ENCODE results near the gene AP3B1. TPM values are rescaled to one million over a fixed set of nuclear protein-coding genes. Genes with fewer than 3 reads are reported as not detected.
"Not testable (repeated sequence)": the region's sequence is repeated elsewhere in the genome, so short reads cannot be mapped to it uniquely, and the experiment has no call there.

Gene AP3B1
- total and polyA plus RNA-seq, 2 experiments from 2014 or later: 32.1 to 46.3 TPM

DNA sequence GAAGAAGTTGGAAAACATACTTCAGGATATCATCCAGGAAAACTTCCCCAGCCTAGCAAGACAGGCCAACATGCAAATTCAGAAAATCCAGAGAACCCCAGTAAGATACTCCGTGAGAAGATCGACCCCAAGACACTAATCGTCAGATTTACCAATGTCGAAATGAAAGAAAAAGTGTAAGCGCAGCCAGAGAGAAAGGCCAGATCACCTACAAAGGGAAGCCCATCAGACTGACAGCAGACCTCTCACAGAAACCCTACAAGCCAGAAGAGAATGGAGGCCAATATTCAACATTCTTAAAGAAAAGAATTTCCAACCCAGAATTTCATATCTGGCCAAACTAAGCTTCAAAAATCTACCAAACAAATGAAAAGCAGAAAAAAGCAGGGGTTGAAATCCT lies 227.8 kb downstream of the AP3B1 start:
- not testable (repeated sequence) for H3K4me2 ChIP-seq; H3K79me2 ChIP-seq (replicated peaks; ENCODE audit: insufficient read depth); H3K4me1 Mint-ChIP-seq; H2AFZ ChIP-seq; H3K27me3 Mint-ChIP-seq (ENCODE audit: insufficient read depth, low read depth, poor library complexity); H3F3A ChIP-seq (replicated peaks; ENCODE audit: low read depth); ATAC-seq; H3K9me2 ChIP-seq (ENCODE audit: insufficient read depth); H4K20me1 ChIP-seq (replicated peaks; ENCODE audit: insufficient read depth); H3K4me3 ChIP-seq; H3K36me3 ChIP-seq (ENCODE audit: insufficient read depth); H3K4me3 Mint-ChIP-seq; H3K4me1 ChIP-seq (ENCODE audit: insufficient read depth); H3K27ac Mint-ChIP-seq; H3K27ac ChIP-seq (ENCODE audit: low read depth); DNase-seq (ENCODE audit: low spot score); H3K27me3 ChIP-seq (ENCODE audit: insufficient read depth)
- peaks cover 24% of the 10 kb centered on the region for H3K9me3 Mint-ChIP-seq
- H3K36me3 Mint-ChIP-seq (ENCODE audit: low read depth): peaks cover 25% of the 10 kb centered on the region

- peak; percentile 47 to 75 for TF ChIP-seq CTCF (conservative IDR thresholded peaks at IDR 0.05; ENCODE audit: low read depth in 2 of 2)
- no peak for TF ChIP-seq JUNB (IDR thresholded peaks at IDR 0.05; ENCODE audit: unreplicated experiment)
- no peak for TF ChIP-seq ZNF331 (CRISPR knock-in tag; IDR thresholded peaks at IDR 0.05; ENCODE audit: low read depth)
- Histone ChIP-seq H3F3A (replicated peaks; ENCODE audit: low read depth) (no peaks in the 10 kb centered on the region), H3K9me2 (ENCODE audit: insufficient read depth) (no peaks in the 10 kb centered on the region; the same call in 1 of the 2 replicates), H3K27ac (ENCODE audit: low read depth) (no peak overlapping the region), H4K20me1 (replicated peaks; ENCODE audit: insufficient read depth) (no peaks in the 10 kb centered on the region), H3K36me3 (ENCODE audit: insufficient read depth) (no peaks in the 10 kb centered on the region), H3K4me2 (no peak overlapping the region), H3K4me1 (ENCODE audit: insufficient read depth) (no peaks in the 10 kb centered on the region; the same call in 1 of the 2 replicates), H3K79me2 (replicated peaks; ENCODE audit: insufficient read depth) (no peaks in the 10 kb centered on the region; the same call in 1 of the 2 replicates), H3K4me3 (no peak overlapping the region), H3K27me3 (ENCODE audit: insufficient read depth) (no peaks in the 10 kb centered on the region), H2AFZ (no peak overlapping the region)
- Mint-ChIP-seq H3K4me3 (no peak overlapping the region), H3K27ac (no peak overlapping the region), H3K4me1 (peaks cover 7% of the 10 kb centered on the region), H3K27me3 (ENCODE audit: insufficient read depth, low read depth, poor library complexity) (no peaks in the 10 kb centered on the region), H3K36me3 (ENCODE audit: low read depth) (peaks cover 25% of the 10 kb centered on the region), H3K9me3 (peaks cover 24% of the 10 kb centered on the region)
- DNase-seq (ENCODE audit: low spot score) (peak; percentile 67), ATAC-seq (peak; percentile 84)
These were observed 228.8 kb downstream of the AP3B1 start for GRCh38 chr5:78065663-78066062.

DNA sequence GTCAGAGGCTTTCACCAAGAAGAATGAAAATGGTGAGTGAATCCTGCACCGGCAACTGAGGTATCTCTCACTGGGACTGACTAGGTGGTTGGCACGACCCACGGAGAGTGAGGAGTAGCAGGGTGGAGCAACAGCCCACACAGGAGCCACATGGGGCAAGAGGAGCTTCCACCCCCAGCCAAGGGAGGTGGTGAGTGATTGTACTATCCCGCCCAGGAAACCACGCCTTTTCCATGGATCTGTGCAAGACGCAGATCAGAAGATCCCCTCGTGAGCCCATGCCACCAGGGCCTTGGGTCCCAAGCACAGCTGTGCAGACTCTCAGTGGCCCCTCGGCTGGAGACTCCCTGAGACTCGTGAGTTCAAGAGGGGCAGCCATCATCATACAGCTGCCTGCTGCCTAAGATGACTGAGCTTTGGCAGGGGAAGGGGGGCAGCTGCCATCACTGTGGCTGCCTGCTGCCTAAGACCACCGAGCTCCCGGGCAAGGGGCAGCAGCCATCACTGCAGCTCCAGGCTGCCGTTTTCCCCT lies 229.5 kb downstream of the AP3B1 start:
- Mint-ChIP-seq H3K4me1 (peaks cover 7% of the 10 kb centered on the region), H3K27ac (no peak overlapping the region), H3K9me3 (peaks cover 24% of the 10 kb centered on the region), H3K4me3 (no peak overlapping the region), H3K27me3 (ENCODE audit: insufficient read depth, low read depth, poor library complexity) (no peaks in the 10 kb centered on the region), H3K36me3 (ENCODE audit: low read depth) (peaks cover 25% of the 10 kb centered on the region)
- DNase-seq (ENCODE audit: low spot score) (no peak), ATAC-seq (peak; percentile 28; the same call in 2 of the 3 replicates)
- H3K4me2 ChIP-seq: no peak overlapping the region
- no peaks in the 10 kb centered on the region; the same call in 1 of the 2 replicates for H3K4me1 ChIP-seq (ENCODE audit: insufficient read depth)
- H3K36me3 ChIP-seq (ENCODE audit: insufficient read depth): no peaks in the 10 kb centered on the region
- H3K27ac ChIP-seq (ENCODE audit: low read depth): no peak overlapping the region
- H3F3A ChIP-seq (replicated peaks; ENCODE audit: low read depth): no peaks in the 10 kb centered on the region
- H3K27me3 ChIP-seq (ENCODE audit: insufficient read depth): no peaks in the 10 kb centered on the region
- no peaks in the 10 kb centered on the region; the same call in 1 of the 2 replicates for H3K79me2 ChIP-seq (replicated peaks; ENCODE audit: insufficient read depth)
- H4K20me1 ChIP-seq (replicated peaks; ENCODE audit: insufficient read depth): no peaks in the 10 kb centered on the region
- no peak overlapping the region for H2AFZ ChIP-seq
- no peak overlapping the region for H3K4me3 ChIP-seq
- no peaks in the 10 kb centered on the region; the same call in 1 of the 2 replicates for H3K9me2 ChIP-seq (ENCODE audit: insufficient read depth)
- no peak for TF ChIP-seq ZNF331 (CRISPR knock-in tag; IDR thresholded peaks at IDR 0.05; ENCODE audit: low read depth)
- no peak for TF ChIP-seq EZH2phosphoT487 (IDR thresholded peaks at IDR 0.05; ENCODE audit: unreplicated experiment)
- TF ChIP-seq, protein P1, sequence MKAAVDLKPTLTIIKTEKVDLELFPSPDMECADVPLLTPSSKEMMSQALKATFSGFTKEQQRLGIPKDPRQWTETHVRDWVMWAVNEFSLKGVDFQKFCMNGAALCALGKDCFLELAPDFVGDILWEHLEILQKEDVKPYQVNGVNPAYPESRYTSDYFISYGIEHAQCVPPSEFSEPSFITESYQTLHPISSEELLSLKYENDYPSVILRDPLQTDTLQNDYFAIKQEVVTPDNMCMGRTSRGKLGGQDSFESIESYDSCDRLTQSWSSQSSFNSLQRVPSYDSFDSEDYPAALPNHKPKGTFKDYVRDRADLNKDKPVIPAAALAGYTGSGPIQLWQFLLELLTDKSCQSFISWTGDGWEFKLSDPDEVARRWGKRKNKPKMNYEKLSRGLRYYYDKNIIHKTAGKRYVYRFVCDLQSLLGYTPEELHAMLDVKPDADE (IDR thresholded peaks at IDR 0.05): no peak
- no peak for TF ChIP-seq CTCF (conservative IDR thresholded peaks at IDR 0.05; ENCODE audit: low read depth in 2 of 2)
- TF ChIP-seq STAT1 (IDR thresholded peaks at IDR 0.05; ENCODE audit: unreplicated experiment): no peak

Data from GM23338 (cell line).